Transverse colon (tissue), 3 donors: ENCODE results near the gene RPS23.

ENCODE experiments used
- CTCF ChIP-seq, 5 experiments: fragments of 200-600 bp in 3 of 5; fragments of 450-650 bp in 2 of 5; sonication (generic) in 3 of 5; IDR thresholded peaks; 1 replicate in 2 of 5; 2 replicates in 3 of 5; pipeline ENCODE4 v1.5.1; 2016 to 2017; ENCODE audit warnings: antibody characterized with exemption in 5 of 5, inconsistent platforms in 3 of 5, mild to moderate bottlenecking in 2 of 5, moderate library complexity in 1 of 5
- EP300 ChIP-seq: sonication (generic); formaldehyde crosslinking; IDR thresholded peaks from one replicate; pipeline ENCODE4 v1.6.1; 2017; ENCODE audit warnings: antibody characterized with exemption, low read depth
- POLR2A ChIP-seq: fragments of 450-650 bp; IDR thresholded peaks from one replicate; pipeline ENCODE4 v1.6.1; 2016; ENCODE audit warnings: antibody characterized with exemption, mild to moderate bottlenecking, moderate library complexity

- no peak for TF ChIP-seq CTCF (IDR thresholded peaks at IDR 0.05)
- no peak for TF ChIP-seq POLR2A
- no peak for TF ChIP-seq EP300
Measured at GRCh38 chr5:82234885-82235284, 43.3 kb downstream of the RPS23 start.
